Caco-2 (cell line): ENCODE measurements around the gene E2F7. TPM values are rescaled to one million over a fixed set of nuclear protein-coding genes. Genes with fewer than 3 reads are reported as not detected.

Experiments used
- BruUV-seq: library from RNA; stranded (reverse); fragments of 400-500 nt; replicated peaks from 2 replicates; lab custom pipeline; 2021; lab: Mats Ljungman, UMichigan
- CTCF ChIA-PET: fragments of 300-600 bp; sonication (Branson Sonifier 250); formaldehyde crosslinking; loops from one replicate; lab custom pipeline; 2022; ENCODE audit warnings: antibody characterized with exemption; lab: Charles Lee
- POLR2A ChIA-PET: fragments of 300-600 bp; sonication (Branson Sonifier 250); formaldehyde crosslinking; loops from one replicate; lab custom pipeline; 2022; ENCODE audit warnings: antibody characterized with exemption; lab: Charles Lee
- DNase-seq, 2 experiments: peaks; one replicate each; pipeline versions ENCODE4 v3.0.0 to v3.0.0-alpha.2; 2020 to 2022
- H3K27me3 ChIP-seq: replicated peaks from 2 replicates; pipeline ENCODE4 v1.6.0; 2011; ENCODE audit warnings: low read length; ENCODE audit not compliant: control insufficient read depth, insufficient read depth
- H3K36me3 ChIP-seq: 2 replicates; pipeline ENCODE4 v1.5.1; 2011; ENCODE audit warnings: low read length; ENCODE audit not compliant: control insufficient read depth, insufficient read depth
- H3K4me1 ChIP-seq: fragments of 250-450 bp; sonication (Bioruptor Pico); 2 replicates; pipeline ENCODE4 v1.5.1; 2020; ENCODE audit warnings: mild to moderate bottlenecking
- H3K4me3 ChIP-seq: 2 replicates; pipeline ENCODE4 v1.5.1; 2011; ENCODE audit warnings: low read depth, mild to moderate bottlenecking, control low read depth, low read length
- H3K9me3 ChIP-seq: fragments of 250-450 bp; sonication (Bioruptor Pico); 2 replicates; pipeline ENCODE4 v1.5.1; 2020; ENCODE audit warnings: mild to moderate bottlenecking, moderate library complexity
- H3K27ac Mint-ChIP-seq: one replicate; pipeline ENCODE4 v1.8.0; 2022; ENCODE audit warnings: mixed read lengths; ENCODE audit not compliant: unreplicated experiment
- H3K27me3 Mint-ChIP-seq: one replicate; pipeline ENCODE4 v1.8.0; 2022; ENCODE audit warnings: mixed read lengths; ENCODE audit not compliant: insufficient read depth, unreplicated experiment
- H3K36me3 Mint-ChIP-seq: one replicate; pipeline ENCODE4 v1.8.0; 2022; ENCODE audit warnings: mild to moderate bottlenecking, mixed read lengths; ENCODE audit not compliant: insufficient read depth, unreplicated experiment
- H3K4me1 Mint-ChIP-seq: one replicate; pipeline ENCODE4 v1.8.0; 2022; ENCODE audit warnings: low read depth, mixed read lengths; ENCODE audit not compliant: unreplicated experiment
- H3K4me3 Mint-ChIP-seq: one replicate; pipeline ENCODE4 v1.8.0; 2022; ENCODE audit warnings: mild to moderate bottlenecking, moderate library complexity, mixed read lengths; ENCODE audit not compliant: unreplicated experiment
- H3K9me3 Mint-ChIP-seq: one replicate; pipeline ENCODE4 v1.8.0; 2022; ENCODE audit warnings: mixed read lengths; ENCODE audit not compliant: unreplicated experiment
- CTCF ChIP-seq, 2 experiments: fragments of 200-600 bp in 1 of 2; IDR thresholded peaks; 1 replicate in 1 of 2; 2 replicates in 1 of 2; pipeline versions ENCODE4 v1.5.1 to v1.8.0; 2011 to 2022; ENCODE audit warnings: antibody characterized with exemption in 1 of 2, control low read depth in 1 of 2, inconsistent platforms in 1 of 2, low read depth in 1 of 2, low read length in 1 of 2, mild to moderate bottlenecking in 1 of 2, moderate library complexity in 1 of 2; ENCODE audit not compliant: insufficient read depth in 1 of 2, severe bottlenecking in 1 of 2, unreplicated experiment in 1 of 2
- intact Hi-C: fragments of 100-400 bp; cut with micrococcal nuclease; formaldehyde crosslinking; loops from one replicate; pipeline ENCODE4 v1.10.0; 2022; ENCODE audit not compliant: unreplicated experiment
- total RNA-seq: library from RNA; stranded (reverse); gene quantifications from 2 replicates; pipeline ENCODE4 v1.2.3, GENCODE V29; 2022

E2F7 gene
- total RNA-seq, 1 experiment from 2014 or later = 11.6 TPM

- no peaks in the 10 kb centered on the region for H3K9me3 ChIP-seq
- H3K36me3 ChIP-seq = no peaks in the 10 kb centered on the region
- peak overlapping the region; percentile 93 for H3K27ac Mint-ChIP-seq
- H3K4me3 ChIP-seq = peak overlapping the region; percentile 35
- ChIA-PET CTCF (interaction anchor here (0.6 to 1.6 kb wide), 2 partner anchors 10 to 132 kb away, joined by 3 to 40 read pairs; no protein-coding TSS in a partner anchor), POLR2A (interaction anchor here (0.5 to 1.2 kb wide), 3 partner anchors 10 to 132 kb away, joined by 3 to 4 read pairs (median 3); no protein-coding TSS in a partner anchor)
- no peaks in the 10 kb centered on the region for H3K4me1 ChIP-seq
- intact Hi-C loops = loop anchor here (1.0 kb wide), 1 partner anchor 10 kb away; no protein-coding TSS in a partner anchor
- TF ChIP-seq CTCF (IDR thresholded peaks at IDR 0.05; ENCODE audit: insufficient read depth in 1 of 2, low read depth in 1 of 2, low read length in 1 of 2, severe bottlenecking in 1 of 2, unreplicated experiment in 1 of 2) = peak in 1 of 2 experiments; percentile 7
- no peaks in the 10 kb centered on the region for H3K27me3 ChIP-seq
- H3K4me1 Mint-ChIP-seq = peaks cover 13% of the 10 kb centered on the region
- peak overlapping the region; percentile 98 for H3K4me3 Mint-ChIP-seq
- DNase-seq = peak; percentile 63
- H3K9me3 Mint-ChIP-seq = no peaks in the 10 kb centered on the region
- no TSS peak for BruUV-seq
- H3K27me3 Mint-ChIP-seq = peaks cover 11% of the 10 kb centered on the region
- no peaks in the 10 kb centered on the region for H3K36me3 Mint-ChIP-seq
These were observed 64.1 kb downstream of the E2F7 start for GRCh38 chr12:77001276-77001675.

GRCh38 chr12:76998908-76999556 lies 66.3 kb downstream of the E2F7 start:
- BruUV-seq = no TSS peak
- H3K36me3 Mint-ChIP-seq = no peaks in the 10 kb centered on the region
- ChIA-PET CTCF (no interaction called here), POLR2A (no interaction called here)
- H3K4me1 ChIP-seq = no peaks in the 10 kb centered on the region
- peaks cover 12% of the 10 kb centered on the region for H3K27me3 Mint-ChIP-seq
- DNase-seq = no peak
- TF ChIP-seq CTCF (IDR thresholded peaks at IDR 0.05; ENCODE audit: insufficient read depth in 1 of 2, low read depth in 1 of 2, low read length in 1 of 2, severe bottlenecking in 1 of 2, unreplicated experiment in 1 of 2) = no peak
- no peaks in the 10 kb centered on the region for H3K9me3 ChIP-seq
- no peak overlapping the region for H3K4me3 Mint-ChIP-seq
- H3K9me3 Mint-ChIP-seq = no peaks in the 10 kb centered on the region
- H3K27ac Mint-ChIP-seq = no peak overlapping the region
- peaks cover 13% of the 10 kb centered on the region for H3K4me1 Mint-ChIP-seq
- no peak overlapping the region for H3K4me3 ChIP-seq
- H3K27me3 ChIP-seq = no peaks in the 10 kb centered on the region
- no peaks in the 10 kb centered on the region for H3K36me3 ChIP-seq
- intact Hi-C loops = no loop called here

GRCh38 chr12:76998386-76998785 lies 67.0 kb downstream of the E2F7 start:
- Mint-ChIP-seq H3K27ac (no peak overlapping the region), H3K36me3 (no peaks in the 10 kb centered on the region), H3K4me1 (peaks cover 13% of the 10 kb centered on the region), H3K9me3 (no peaks in the 10 kb centered on the region), H3K27me3 (peaks cover 13% of the 10 kb centered on the region), H3K4me3 (no peak overlapping the region)
- Histone ChIP-seq H3K9me3 (no peaks in the 10 kb centered on the region), H3K27me3 (no peaks in the 10 kb centered on the region), H3K4me3 (no peak overlapping the region), H3K4me1 (no peaks in the 10 kb centered on the region), H3K36me3 (no peaks in the 10 kb centered on the region)
- no TSS peak for BruUV-seq
- intact Hi-C loops = no loop called here
- no peak for DNase-seq
- ChIA-PET CTCF (no interaction called here), POLR2A (no interaction called here)
- no peak for TF ChIP-seq CTCF (IDR thresholded peaks at IDR 0.05; ENCODE audit: insufficient read depth in 1 of 2, low read depth in 1 of 2, low read length in 1 of 2, severe bottlenecking in 1 of 2, unreplicated experiment in 1 of 2)
